Measurements from ENCODE around the gene KLF18.
"Not testable (repeated sequence)": the region's sequence is repeated elsewhere in the genome, so short reads cannot be mapped to it uniquely, and the experiment has no call there.

Gene KLF18

DNA sequence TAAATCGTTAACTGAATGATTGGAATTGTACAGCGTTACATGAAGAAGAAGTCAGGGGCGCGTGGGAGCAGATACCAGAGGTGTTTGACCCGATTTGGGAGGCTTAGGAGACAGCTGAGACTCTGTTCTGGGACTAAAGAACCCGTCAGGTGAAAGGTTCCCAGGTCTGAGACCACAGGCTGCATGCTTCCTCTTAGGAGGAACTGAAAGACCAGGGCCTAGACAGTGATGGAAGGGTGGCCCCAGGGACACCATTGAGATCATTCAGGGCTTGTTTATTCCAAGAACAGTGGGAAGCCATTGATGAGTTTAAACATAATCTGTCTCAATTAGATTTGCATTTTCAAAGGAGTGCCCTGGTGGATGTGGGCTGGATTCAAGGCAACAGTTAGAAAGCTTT is 21.9 kb downstream of the KLF18 start:
- DNase-seq: no peak

DNA sequence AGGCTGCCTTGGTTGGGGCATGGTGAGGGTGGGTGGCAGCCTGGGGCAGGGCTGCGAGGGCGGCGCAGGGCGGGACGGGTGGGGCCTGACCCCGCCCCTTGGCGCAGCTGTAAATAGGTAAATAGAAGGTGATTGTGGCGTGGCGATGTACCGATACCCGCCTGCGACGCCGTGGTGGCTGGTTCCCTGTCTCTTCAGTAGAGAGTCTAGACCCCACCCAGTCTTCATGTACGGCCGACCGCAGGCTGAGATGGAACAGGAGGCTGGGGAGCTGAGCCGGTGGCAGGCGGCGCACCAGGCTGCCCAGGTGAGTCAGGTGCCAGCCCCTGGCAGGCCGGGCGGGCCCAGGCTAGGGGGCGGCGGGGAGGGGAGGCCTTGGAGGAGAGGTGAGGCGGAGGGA is 22.7 kb downstream of the KLF18 start, which contains the start of gene KLF17:
KLF17 (plus strand) TSS at position 140 of the 400 bp plus-strand sequence; CDS start at position 227, 87 bp downstream.
- DNase-seq: no peak

GRCh38 chr1:44117272-44117671 is 24.2 kb downstream of the KLF18 start:
- DNase-seq: not testable (repeated sequence)

DNA sequence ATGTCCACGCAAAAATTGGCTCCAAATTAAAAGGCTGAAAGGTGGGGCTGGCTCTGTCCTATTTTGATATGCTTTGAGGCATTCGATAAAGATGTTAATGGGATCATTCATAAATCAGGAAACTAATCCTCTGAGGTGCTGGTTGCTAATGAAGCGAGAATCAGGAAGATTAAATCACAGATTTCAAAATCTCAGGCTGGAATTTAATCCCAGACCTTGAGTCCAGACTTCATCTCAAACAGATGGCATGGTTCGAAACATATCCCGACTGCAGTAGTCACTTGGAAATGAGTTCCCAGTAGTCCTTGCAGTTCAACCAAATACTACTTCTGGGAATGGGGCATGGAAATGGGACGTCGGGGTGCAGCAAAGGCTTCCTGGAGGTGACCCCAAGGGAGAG is 27.3 kb downstream of the KLF18 start:
- no peak for DNase-seq

DNA sequence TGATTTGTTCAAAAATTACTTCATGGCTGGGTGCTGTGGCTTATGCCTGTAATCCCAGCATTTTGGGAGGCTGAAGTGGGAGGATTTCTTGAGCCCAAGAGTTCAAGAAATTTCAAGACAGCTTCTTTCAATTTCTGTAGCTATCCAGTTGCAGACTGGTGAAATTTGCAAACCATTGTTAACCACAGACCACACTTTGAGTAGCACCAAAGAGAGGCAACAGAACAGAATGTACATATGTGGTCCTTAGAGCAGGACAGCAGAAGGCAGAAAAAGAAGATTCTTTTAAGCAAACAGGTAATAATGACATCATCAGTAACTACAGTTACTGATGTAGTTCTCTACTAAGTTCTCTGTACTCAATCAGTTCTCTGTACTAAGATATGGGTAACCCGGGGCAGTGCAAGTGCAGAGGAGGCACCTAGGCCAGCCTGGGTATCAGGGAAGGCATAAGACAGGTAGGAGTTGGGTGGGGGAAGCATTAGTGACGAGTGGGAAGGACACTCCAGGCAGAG is 28.3 kb downstream of the KLF18 start:
- no peak for DNase-seq

GRCh38 chr1:44112486-44112885 is 28.9 kb downstream of the KLF18 start:
- DNase-seq: no peak

- no peak for DNase-seq
These were observed 29.6 kb downstream of the KLF18 start for GRCh38 chr1:44111861-44112260.

DNA sequence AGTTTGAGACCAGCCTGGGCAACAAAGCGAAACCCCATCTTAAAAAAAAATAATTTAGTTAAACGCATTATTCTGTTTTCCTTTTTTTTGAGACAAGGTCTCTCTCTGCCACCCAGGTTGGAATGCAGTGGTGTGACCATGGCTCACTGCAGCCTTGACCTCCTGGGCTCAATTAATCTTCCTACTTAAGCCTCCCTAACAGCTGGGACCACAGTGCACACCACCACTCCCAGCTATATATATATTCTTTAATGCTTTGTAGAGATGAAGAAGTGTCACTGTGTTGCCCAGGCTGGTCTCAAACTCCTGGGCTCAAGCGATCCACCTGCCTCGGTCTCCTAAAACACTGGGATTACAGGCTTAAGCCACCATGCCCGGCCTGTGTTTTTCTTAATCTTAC is 30.5 kb downstream of the KLF18 start:
- no peak for DNase-seq

- DNase-seq: no peak
These were observed 32.5 kb downstream of the KLF18 start for GRCh38 chr1:44108971-44109370.

- DNase-seq: no peak
These were observed 33.2 kb downstream of the KLF18 start for GRCh38 chr1:44108241-44108640.

- DNase-seq: no peak
These were observed 35.6 kb downstream of the KLF18 start for GRCh38 chr1:44105810-44106209.

GRCh38 chr1:44103270-44104131 is 37.9 kb downstream of the KLF18 start:
- DNase-seq: no peak

DNA sequence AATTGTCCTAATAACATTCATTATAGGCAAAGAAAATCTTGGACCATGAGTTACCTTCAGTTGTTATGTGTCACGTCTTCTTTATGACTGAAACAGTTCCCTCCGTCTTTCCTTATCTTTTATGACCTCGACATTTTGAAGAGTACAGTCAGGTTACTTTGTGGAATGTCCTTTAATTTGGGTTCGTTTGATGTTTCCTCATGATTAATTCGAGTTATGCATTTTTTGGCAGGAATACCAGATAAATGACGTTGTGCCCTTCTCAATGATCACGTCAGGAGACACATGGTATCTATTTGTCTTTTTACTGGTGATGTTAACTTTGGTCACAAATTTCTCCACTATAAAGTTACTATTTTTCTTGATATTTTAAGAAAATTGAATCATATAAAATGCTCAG is 40.1 kb downstream of the KLF18 start:
- no peak for DNase-seq

- DNase-seq: no peak
These were observed 41.1 kb downstream of the KLF18 start for GRCh38 chr1:44100183-44100868.

GRCh38 chr1:44094047-44094446 is 47.4 kb downstream of the KLF18 start:
- DNase-seq: no peak

GRCh38 chr1:44090429-44091252 is 50.8 kb downstream of the KLF18 start:
- DNase-seq: no peak

DNA sequence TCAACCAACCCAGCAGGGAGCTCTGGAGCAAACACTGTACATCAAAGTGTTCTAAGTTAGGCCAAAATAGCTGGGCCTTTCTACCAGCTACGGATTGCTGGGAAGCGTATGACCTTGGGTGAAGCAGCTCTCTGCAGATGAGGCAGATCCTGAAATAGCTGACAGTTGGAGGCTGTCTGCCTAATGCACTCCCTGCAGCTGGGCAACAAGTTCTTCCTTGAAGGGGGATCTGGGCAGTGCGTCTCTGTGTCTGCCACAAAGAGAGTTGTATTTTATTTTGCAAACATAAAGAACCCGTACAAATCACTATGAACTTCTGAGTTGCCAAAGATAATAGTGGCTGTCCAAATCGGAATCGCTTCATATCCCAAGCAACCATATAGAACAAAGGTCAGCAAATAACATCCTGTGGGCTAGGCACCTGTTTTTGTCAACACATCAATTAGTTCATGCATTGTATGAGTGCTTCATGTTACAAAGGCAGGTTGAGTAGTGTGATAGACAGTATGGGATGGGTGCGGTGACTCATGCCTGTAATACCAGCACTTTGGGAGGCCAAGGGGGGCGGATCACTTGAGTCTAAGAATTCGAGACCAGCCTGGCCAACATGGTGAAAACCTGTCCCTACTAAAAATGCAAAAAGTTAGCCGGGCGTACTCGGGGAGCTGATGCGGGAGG is 51.9 kb downstream of the KLF18 start:
- no peak for DNase-seq
